ENCODE results near the gene TBC1D26.
"Not testable (repeated sequence)": the region's sequence is repeated elsewhere in the genome, so short reads cannot be mapped to it uniquely, and the experiment has no call there.

TBC1D26 gene

DNA sequence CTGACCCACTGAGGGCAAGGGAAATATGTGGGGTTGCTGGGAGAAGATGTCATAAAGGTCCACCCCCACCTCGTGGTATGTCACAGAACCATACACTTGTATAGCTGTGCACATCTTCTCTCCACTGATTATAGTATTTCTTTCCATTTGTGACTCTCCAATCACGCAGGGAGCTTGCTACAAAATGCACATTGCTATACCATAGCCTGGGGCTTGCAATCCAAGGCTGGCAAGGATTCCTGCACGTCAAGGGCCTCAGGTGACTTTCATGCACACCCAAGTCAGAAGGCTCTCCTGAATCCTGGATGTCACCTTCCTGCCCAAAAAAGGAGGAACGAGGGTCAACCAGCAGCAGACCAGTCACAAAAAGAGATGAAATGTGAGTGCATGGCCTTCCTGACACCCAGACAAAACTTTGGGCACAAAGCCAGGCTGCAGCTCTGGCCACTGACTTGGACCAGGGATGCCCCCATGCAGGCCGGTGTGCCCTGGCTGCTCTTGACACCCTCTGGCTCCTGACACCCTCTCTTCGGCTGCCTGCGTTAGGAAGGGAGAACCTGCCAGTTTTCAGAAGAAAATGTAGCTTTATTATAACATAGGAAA lies 12.1 kb downstream of the TBC1D26 start:
- no peak for DNase-seq (ENCODE audit: low spot score)
- ChIA-PET POLR2A (ENCODE audit: low non-redundant PET) (no interaction called here), CTCF (no interaction called here)

DNA sequence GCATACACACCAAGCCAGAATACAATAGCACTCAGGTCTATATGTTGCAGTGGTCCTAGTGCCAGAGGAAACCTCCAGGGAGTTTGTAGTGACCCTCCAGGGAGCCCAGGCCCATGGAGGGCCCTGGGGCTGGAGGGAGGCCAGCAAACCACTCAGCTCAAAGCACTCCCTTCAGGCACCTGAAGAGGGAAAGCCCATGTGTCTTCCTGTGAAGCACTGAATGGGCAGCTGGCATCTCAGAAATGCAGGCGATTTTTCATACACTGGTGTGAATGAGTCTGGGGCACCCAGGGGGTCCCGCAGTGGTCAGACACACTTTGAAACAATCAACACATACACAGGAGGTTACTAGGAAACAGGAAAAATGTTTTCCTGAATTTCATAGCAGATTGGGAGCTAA lies 12.8 kb downstream of the TBC1D26 start:
- TF ChIP-seq, protein P1, sequence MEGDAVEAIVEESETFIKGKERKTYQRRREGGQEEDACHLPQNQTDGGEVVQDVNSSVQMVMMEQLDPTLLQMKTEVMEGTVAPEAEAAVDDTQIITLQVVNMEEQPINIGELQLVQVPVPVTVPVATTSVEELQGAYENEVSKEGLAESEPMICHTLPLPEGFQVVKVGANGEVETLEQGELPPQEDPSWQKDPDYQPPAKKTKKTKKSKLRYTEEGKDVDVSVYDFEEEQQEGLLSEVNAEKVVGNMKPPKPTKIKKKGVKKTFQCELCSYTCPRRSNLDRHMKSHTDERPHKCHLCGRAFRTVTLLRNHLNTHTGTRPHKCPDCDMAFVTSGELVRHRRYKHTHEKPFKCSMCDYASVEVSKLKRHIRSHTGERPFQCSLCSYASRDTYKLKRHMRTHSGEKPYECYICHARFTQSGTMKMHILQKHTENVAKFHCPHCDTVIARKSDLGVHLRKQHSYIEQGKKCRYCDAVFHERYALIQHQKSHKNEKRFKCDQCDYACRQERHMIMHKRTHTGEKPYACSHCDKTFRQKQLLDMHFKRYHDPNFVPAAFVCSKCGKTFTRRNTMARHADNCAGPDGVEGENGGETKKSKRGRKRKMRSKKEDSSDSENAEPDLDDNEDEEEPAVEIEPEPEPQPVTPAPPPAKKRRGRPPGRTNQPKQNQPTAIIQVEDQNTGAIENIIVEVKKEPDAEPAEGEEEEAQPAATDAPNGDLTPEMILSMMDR (conservative IDR thresholded peaks at IDR 0.05; ENCODE audit: low read depth) = no peak
- ChIA-PET CTCF (no interaction called here), POLR2A (ENCODE audit: low non-redundant PET) (no interaction called here)
- no peak for DNase-seq (ENCODE audit: low spot score)
- H3K27ac ChIP-seq = no peak overlapping the region

More for the DNA sequence above, 12.1 kb downstream of the TBC1D26 start:
- H3K27ac ChIP-seq = no peak overlapping the region
- TF ChIP-seq, protein P1 (conservative IDR thresholded peaks at IDR 0.05; ENCODE audit: low read depth) = no peak

DNA sequence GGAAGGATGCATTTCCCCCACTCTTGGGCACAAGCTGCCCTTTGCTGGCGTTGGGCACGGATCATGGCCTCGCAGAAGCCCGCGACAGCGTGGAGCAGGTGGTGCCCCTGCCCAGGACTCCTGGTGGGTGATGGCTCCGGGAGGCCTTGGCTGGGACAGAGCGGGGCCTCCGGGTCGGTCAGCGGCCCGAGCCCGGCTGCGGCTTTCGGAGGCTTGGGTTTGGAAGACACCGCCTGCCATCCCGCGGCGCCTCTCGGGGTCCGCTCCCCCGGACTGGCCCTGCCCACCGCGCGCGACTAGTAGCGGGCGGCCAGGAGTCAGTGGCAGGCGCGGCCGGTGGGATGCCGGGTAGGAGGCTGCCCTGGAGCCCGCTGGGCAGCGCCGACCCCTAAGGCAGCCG lies 17.3 kb downstream of the TBC1D26 start:
- H3K27ac ChIP-seq; POLR2A ChIA-PET (ENCODE audit: low non-redundant PET); DNase-seq (ENCODE audit: low spot score): not testable (repeated sequence)
- CTCF ChIA-PET = interaction anchor here (0.7 kb wide), 1 partner anchor 19 kb away, joined by 3 read pairs; no protein-coding TSS in a partner anchor

DNA sequence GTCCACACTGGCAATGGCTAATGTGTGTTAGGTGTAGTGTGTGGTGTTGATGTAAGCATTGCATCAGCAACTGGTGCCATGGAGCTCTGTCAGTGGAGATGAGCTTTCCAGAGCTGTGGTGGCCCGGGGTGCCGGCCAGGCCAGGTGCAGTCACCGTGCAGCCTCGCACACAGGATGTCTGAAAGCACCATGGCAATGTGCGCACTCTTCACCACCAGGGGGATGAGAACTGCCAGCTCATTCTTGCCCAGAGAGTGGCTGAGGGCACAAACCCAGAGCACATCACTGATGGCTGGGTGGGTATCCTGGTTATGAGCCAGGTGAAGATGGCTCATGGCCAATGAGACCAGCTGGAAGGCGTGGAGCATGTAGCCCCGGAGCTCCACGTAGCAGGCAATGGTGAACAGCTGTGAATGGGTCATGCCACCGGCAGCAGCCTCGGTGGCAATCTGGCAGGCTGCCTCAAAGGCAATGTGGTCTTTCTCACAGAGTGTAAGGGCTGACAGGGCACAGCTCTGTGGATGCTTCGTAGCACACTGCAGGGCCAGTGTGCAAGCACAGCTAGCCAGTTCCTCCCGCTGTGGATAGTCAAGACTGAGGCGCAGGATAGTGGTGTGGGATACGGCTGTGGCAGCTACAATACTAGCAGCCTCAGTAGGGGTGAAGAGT lies 36.9 kb downstream of the TBC1D26 start:
- H3K27ac ChIP-seq; CTCF ChIA-PET; POLR2A ChIA-PET (ENCODE audit: low non-redundant PET); DNase-seq (ENCODE audit: low spot score): not testable (repeated sequence)

DNA sequence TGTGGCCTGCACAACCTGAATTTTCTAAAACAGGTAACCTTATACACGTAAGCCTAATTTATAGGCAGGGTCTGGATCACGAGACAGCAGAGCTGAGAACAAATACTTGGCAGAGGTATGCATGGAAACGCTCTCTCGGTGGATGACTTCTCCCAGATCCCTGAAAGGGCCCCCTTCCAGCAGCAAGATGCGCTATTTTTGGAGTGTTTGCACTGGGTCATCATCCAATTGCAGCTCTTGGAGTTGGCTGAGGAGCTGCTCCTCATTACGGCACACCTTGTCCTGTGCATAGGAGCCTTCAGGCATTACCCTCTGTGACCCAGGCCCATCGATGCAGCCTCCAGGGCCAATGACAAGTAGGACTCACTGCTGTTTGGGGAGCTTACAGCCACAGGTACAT lies 38.6 kb downstream of the TBC1D26 start:
- CTCF ChIA-PET; DNase-seq (ENCODE audit: low spot score); POLR2A ChIA-PET (ENCODE audit: low non-redundant PET); H3K27ac ChIP-seq: not testable (repeated sequence)

DNA sequence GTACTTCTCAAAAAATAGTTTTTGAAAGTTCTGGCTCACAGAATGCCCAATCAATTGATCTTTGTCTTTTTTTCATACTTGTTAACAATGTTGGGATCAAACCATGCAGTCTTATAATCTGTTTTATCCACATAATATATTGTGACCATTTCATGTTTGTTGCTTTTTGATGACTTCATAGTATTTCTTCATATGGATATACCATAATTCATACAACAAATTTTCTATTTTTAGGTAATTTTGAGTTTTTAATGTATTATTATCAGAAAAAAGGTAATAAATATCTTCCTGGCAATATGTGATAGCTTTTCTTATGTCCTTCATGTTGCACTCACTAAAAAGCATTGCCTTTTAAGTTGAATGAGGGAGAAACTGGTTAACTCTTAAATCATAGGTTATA lies 44.8 kb downstream of the TBC1D26 start:
- ChIA-PET POLR2A (ENCODE audit: low non-redundant PET) (no interaction called here), CTCF (no interaction called here)
- TF ChIP-seq, protein P1 (conservative IDR thresholded peaks at IDR 0.05; ENCODE audit: low read depth) = no peak
- no peak overlapping the region for H3K27ac ChIP-seq
- DNase-seq (ENCODE audit: low spot score) = no peak

DNA sequence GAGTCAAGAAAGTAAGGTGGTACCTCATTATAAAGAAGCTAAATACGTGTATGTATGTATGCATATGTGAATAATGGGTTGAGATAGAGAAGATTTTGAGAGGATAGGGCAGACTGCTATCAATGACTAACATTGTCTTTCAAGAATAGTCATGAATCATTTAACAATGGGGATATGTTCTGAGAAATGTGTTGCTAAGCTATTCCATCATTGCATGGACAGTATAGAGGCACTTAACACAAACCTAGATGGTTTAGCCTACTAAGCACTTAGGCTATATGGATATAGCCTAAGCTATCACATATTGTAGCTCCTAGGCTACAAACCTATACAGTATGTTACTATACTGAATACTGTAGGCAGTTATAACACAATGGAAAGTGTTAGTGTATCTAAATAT lies 45.2 kb downstream of the TBC1D26 start:
- no peak overlapping the region for H3K27ac ChIP-seq
- no peak for DNase-seq (ENCODE audit: low spot score)
- CTCF ChIA-PET = no interaction called here
- TF ChIP-seq, protein P1 (conservative IDR thresholded peaks at IDR 0.05; ENCODE audit: low read depth) = no peak
- POLR2A ChIA-PET (ENCODE audit: low non-redundant PET) = no interaction called here

DNA sequence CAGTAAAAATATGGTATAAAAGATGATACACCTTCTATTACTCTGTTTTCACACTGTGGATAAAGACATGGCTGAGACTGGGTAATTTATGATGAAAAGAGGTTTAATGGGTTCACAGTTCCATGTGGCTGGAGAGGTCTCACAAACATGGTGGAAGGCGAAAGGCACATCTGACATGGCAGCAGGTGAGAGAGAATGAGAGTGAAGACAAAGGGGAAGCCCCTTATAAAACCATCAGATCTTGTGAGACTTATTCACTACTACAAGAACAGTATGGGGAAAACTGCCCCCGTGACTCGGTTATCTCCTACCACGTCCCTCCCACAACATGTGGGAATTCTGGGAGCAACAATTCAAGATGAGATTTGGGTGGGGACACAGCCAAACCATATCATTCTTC lies 45.6 kb downstream of the TBC1D26 start:
- CTCF ChIA-PET = no interaction called here
- TF ChIP-seq, protein P1 (conservative IDR thresholded peaks at IDR 0.05; ENCODE audit: low read depth) = no peak
- no peak for DNase-seq (ENCODE audit: low spot score)
- POLR2A ChIA-PET (ENCODE audit: low non-redundant PET) = no interaction called here
- H3K27ac ChIP-seq = no peak overlapping the region
